GM12878 (cell line): Measurements from ENCODE around the gene CDC42SE1. TPM values are rescaled to one million over a fixed set of nuclear protein-coding genes. Genes with fewer than 3 reads are reported as not detected.

ENCODE experiments used
- ATAC-seq: fragments of 200-7000 bp; cut with Tn5 transposase; 3 replicates; pipeline ENCODE4 v1.9.1; 2020; ENCODE audit warnings: mild to moderate bottlenecking, moderate library complexity
- Bru-seq: library from RNA; stranded (reverse); fragments of 400-500 nt; gene quantifications from one replicate; lab custom pipeline; 2021; lab: Mats Ljungman, UMichigan
- BruChase-seq, 2 experiments: library from RNA; stranded (reverse); fragments of 400-500 nt; gene quantifications; one replicate each; lab custom pipeline; 2021; lab: Mats Ljungman, UMichigan
- BruUV-seq: library from RNA; stranded (reverse); fragments of 400-500 nt; replicated peaks from 2 replicates; lab custom pipeline; 2021; lab: Mats Ljungman, UMichigan
- CTCF ChIA-PET: fragments of 300-600 bp; sonication (Branson Sonifier 250); formaldehyde crosslinking; extraction: SDS; loops from one replicate; lab custom pipeline; 2021; ENCODE audit warnings: inconsistent platforms; lab: Yijun Ruan, JAX
- POLR2A ChIA-PET: fragments of 350-600 bp; formaldehyde crosslinking; extraction: SDS; loops from one replicate; lab custom pipeline; 2021; ENCODE audit warnings: inconsistent platforms; lab: Charles Lee
- RAD21 ChIA-PET: fragments of 300-600 bp; sonication (Branson Sonifier 250); formaldehyde crosslinking; loops from one replicate; lab custom pipeline; 2023; ENCODE audit warnings: antibody characterized with exemption; ENCODE audit not compliant: unreplicated experiment; lab: Charles Lee
- SMC1A ChIA-PET: fragments of 300-600 bp; sonication (Branson Sonifier 250); formaldehyde crosslinking; loops from one replicate; lab custom pipeline; 2023; ENCODE audit not compliant: unreplicated experiment, uncharacterized antibody; lab: Charles Lee
- DNase-seq: peaks from one replicate; pipeline ENCODE4 v3.0.0-alpha.2; 2011; ENCODE audit warnings: low read depth, low spot score
- FAIRE-seq: peaks from 3 replicates; lab custom pipeline; 2011; peaks lifted over from hg19 to GRCh38; lab: Jason Lieb, UNC
- H2AFZ ChIP-seq: 2 replicates; pipeline ENCODE4 v1.6.0; 2011; ENCODE audit warnings: low read depth, low read length, control low read depth; ENCODE audit not compliant: control insufficient read depth
- H3K27ac ChIP-seq: 2 replicates; pipeline ENCODE4 v1.5.1; 2011; ENCODE audit warnings: control low read depth; ENCODE audit not compliant: control insufficient read depth, insufficient read depth
- H3K27me3 ChIP-seq, 2 experiments: replicated peaks in 1 of 2; 2 replicates each; pipeline versions ENCODE4 v1.6.0 to v1.6.1; 2011; ENCODE audit warnings: low read length in 1 of 2; ENCODE audit not compliant: control insufficient read depth in 2 of 2, insufficient read depth in 2 of 2
- H3K36me3 ChIP-seq, 2 experiments: 2 replicates each; pipeline ENCODE4 v1.5.1; 2011; ENCODE audit warnings: low read length in 1 of 2; ENCODE audit not compliant: control insufficient read depth in 2 of 2, insufficient read depth in 2 of 2
- H3K4me1 ChIP-seq: 2 replicates; pipeline ENCODE4 v1.6.1; 2011; ENCODE audit warnings: mild to moderate bottlenecking, low read length, moderate library complexity, mixed read lengths; ENCODE audit not compliant: control insufficient read depth, insufficient read depth
- H3K4me2 ChIP-seq: 2 replicates; pipeline ENCODE4 v1.6.0; 2011; ENCODE audit warnings: control low read depth; ENCODE audit not compliant: control insufficient read depth, insufficient read depth
- H3K4me3 ChIP-seq: fragments of 200-600 bp; sonication (generic); 2 replicates; pipeline ENCODE4 v1.5.1; 2016
- H3K79me2 ChIP-seq: 2 replicates; pipeline ENCODE4 v1.6.0; 2011; ENCODE audit warnings: low read length; ENCODE audit not compliant: control insufficient read depth, insufficient read depth
- H3K9ac ChIP-seq: 2 replicates; pipeline ENCODE4 v1.8.0; 2011; ENCODE audit warnings: low read length, control low read depth, mixed read lengths; ENCODE audit not compliant: control insufficient read depth, insufficient read depth
- H3K9me3 ChIP-seq: replicated peaks from 3 replicates; pipeline ENCODE4 v1.5.1; 2011; ENCODE audit warnings: mild to moderate bottlenecking, low read length; ENCODE audit not compliant: control insufficient read depth, insufficient read depth
- H4K20me1 ChIP-seq: 2 replicates; pipeline ENCODE4 v1.6.0; 2011; ENCODE audit not compliant: control insufficient read depth, insufficient read depth
- CBX5 ChIP-seq: sonication (generic); IDR thresholded peaks from 2 replicates; pipeline ENCODE4 v1.6.1; 2016; ENCODE audit warnings: low read depth, moderate library complexity, mild to moderate bottlenecking, inconsistent platforms
- EP300 ChIP-seq, 2 experiments: fragments of 150-350 bp in 1 of 2; IDR thresholded peaks; 2 replicates each; pipeline ENCODE4 v1.6.1; 2011 to 2012; ENCODE audit warnings: low read depth in 2 of 2, low read length in 2 of 2, borderline replicate concordance in 1 of 2, improper control_type of control experiment in 1 of 2, inconsistent platforms in 1 of 2; ENCODE audit not compliant: control insufficient read depth in 1 of 2
- ETV6 ChIP-seq, 2 experiments: fragments of 450-650 bp in 1 of 2; IDR thresholded peaks in 1 of 2; conservative IDR thresholded peaks in 1 of 2; 2 replicates each; pipeline ENCODE4 v1.6.1; 2014; ENCODE audit warnings: antibody characterized with exemption in 1 of 2, borderline replicate concordance in 1 of 2, low read depth in 1 of 2, mild to moderate bottlenecking in 1 of 2, moderate library complexity in 1 of 2
- IKZF1 ChIP-seq: fragments of 450-650 bp; conservative IDR thresholded peaks from 2 replicates; pipeline ENCODE4 v1.6.1; 2017; ENCODE audit warnings: antibody characterized with exemption, mild to moderate bottlenecking
- NFXL1 ChIP-seq: fragments of 450-650 bp; IDR thresholded peaks from 2 replicates; pipeline ENCODE4 v1.6.1; 2017; ENCODE audit warnings: antibody characterized with exemption, mild to moderate bottlenecking, borderline replicate concordance
- RAD21 ChIP-seq: IDR thresholded peaks from 2 replicates; pipeline ENCODE4 v1.6.1; 2011; ENCODE audit warnings: mild to moderate bottlenecking, low read depth, low read length, moderate library complexity; ENCODE audit not compliant: insufficient read depth
- RFX5 ChIP-seq: IDR thresholded peaks from 2 replicates; pipeline ENCODE4 v1.6.1; 2011; ENCODE audit warnings: low read depth, low read length, improper control_type of control experiment
- TCF12 ChIP-seq: IDR thresholded peaks from 2 replicates; pipeline ENCODE4 v1.6.1; 2011; ENCODE audit warnings: low read depth, mild to moderate bottlenecking, low read length
- YY1 ChIP-seq: IDR thresholded peaks from 2 replicates; pipeline ENCODE4 v1.6.1; 2011; ENCODE audit warnings: low read depth, mild to moderate bottlenecking, low read length
- ZNF274 ChIP-seq: IDR thresholded peaks from one replicate; pipeline ENCODE4 v1.8.0; 2011; ENCODE audit not compliant: insufficient read length, insufficient read depth
- WGBS: methylation state at CpG from one replicate; pipeline ENCODE4 v1.1.6; 2016; ENCODE audit warnings: low lambda C conversion rate; ENCODE audit not compliant: insufficient replicate concordance, insufficient coverage; ENCODE audit errors: missing lambda C conversion rate; 5-methylcytosine and 5-hydroxymethylcytosine counted together
- in situ Hi-C: fragments of 300-500 bp; cut with MboI; formaldehyde crosslinking; loops from 9 replicates; pipeline ENCODE4 v1.14.3; 2018; ENCODE audit warnings: mixed read lengths
- intact Hi-C: fragments of 100-400 bp; cut with micrococcal nuclease; formaldehyde crosslinking; loops from one replicate; pipeline ENCODE4 v1.14.2; 2022; ENCODE audit not compliant: unreplicated experiment
- long read RNA-seq, 2 experiments: library from polyadenylated mRNA; unstranded; transcript quantifications; one replicate each; pipeline ENCODE4 v2.0.0, GENCODE V29; 2019 to 2020
- polyA minus RNA-seq, 3 experiments: library from RNA; depleted of rRNA, polyadenylated mRNA; stranded (reverse); fragments of >200 nt; gene quantifications; 2 replicates each; pipeline ENCODE4 v1.2.3, GENCODE V29; 2011
- polyA plus RNA-seq, 11 experiments: library from polyadenylated mRNA; depleted of rRNA in 4 of 11; unstranded in 6 of 11; stranded (reverse) in 5 of 11; fragments of >200 nt; fragmentation: Nextera tagmentation in 4 of 11; fragmentation: Illumina TruSeq in 1 of 11; extraction: Ambion mirVana in 4 of 11; extraction: Trizol in 1 of 11; gene quantifications; 1 replicate in 1 of 11; 2 replicates in 10 of 11; pipeline versions ENCODE4 v1.2.1 to v1.2.3, GENCODE V29; 2011 to 2016; ENCODE audit warnings: inconsistent platforms in 2 of 11, missing spikeins in 2 of 11, low read depth in 1 of 11
- total RNA-seq, 4 experiments: library from RNA; depleted of rRNA in 3 of 4; stranded (reverse); fragments of >200 nt in 3 of 4; fragmentation: Illumina TruSeq in 1 of 4; extraction: Trizol in 1 of 4; gene quantifications; 2 replicates each; pipeline versions ENCODE4 v1.2.1 to v1.2.3, GENCODE V29; 2013 to 2021
- TF ChIP-seq, protein P1 (sequence below): IDR thresholded peaks from 2 replicates; pipeline ENCODE4 v1.6.1; 2012; ENCODE audit warnings: low read depth, low read length, improper control_type of control experiment

Gene CDC42SE1, protein sequence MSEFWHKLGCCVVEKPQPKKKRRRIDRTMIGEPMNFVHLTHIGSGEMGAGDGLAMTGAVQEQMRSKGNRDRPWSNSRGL
- total RNA-seq (2013; cell fraction: nucleolus; rRNA removed) = 111 and 115 TPM in 2 replicates
- total RNA-seq (2014; rRNA removed) (75.6 and 97.3 TPM in 2 replicates), total RNA-seq (2014; rRNA removed; fragmentation: Illumina TruSeq; extraction: Trizol) (81.3 and 81.6 TPM in 2 replicates), total RNA-seq (2021) (94.2 and 94.9 TPM in 2 replicates), polyA plus RNA-seq (2011; rRNA removed) (103 and 112 TPM in 2 replicates), polyA plus RNA-seq (2014; fragmentation: Illumina TruSeq; extraction: Trizol) (104 and 122 TPM in 2 replicates), polyA plus RNA-seq (2014; fragmentation: Nextera tagmentation; extraction: Ambion mirVana) (10 to 100 TPM; 36.9 to 38.0 TPM), polyA plus RNA-seq (2014; rRNA removed) (68.1 and 72.9 TPM in 2 replicates), polyA plus RNA-seq (2016; fragmentation: Nextera tagmentation; extraction: Ambion mirVana) (10 to 100 TPM; 35.7 to 40.6 TPM), polyA minus RNA-seq (2011; rRNA and poly(A)+ RNA removed) (79.7 and 91.0 TPM in 2 replicates), Bru-seq, nascent RNA (percentile 95 among the genes with signal in this experiment), BruChase-seq, experiment 1, labeled RNA remaining after a 6-hour chase (percentile 95 among the genes with signal in this experiment), BruChase-seq, experiment 2, labeled RNA remaining after a 2-hour chase (percentile 97 among the genes with signal in this experiment)
- 45.6 TPM for polyA plus RNA-seq (2011; ENCODE audit: low read depth)
- 82.9 and 86.8 TPM in 2 replicates for polyA plus RNA-seq (2011; cell fraction: cytosol; rRNA removed)
- polyA plus RNA-seq (2011; cell fraction: nucleus; rRNA removed) = 107 and 171 TPM in 2 replicates
- 54.6 and 55.6 TPM in 2 replicates for polyA plus RNA-seq (2012)
- polyA minus RNA-seq (2011; cell fraction: cytosol; rRNA and poly(A)+ RNA removed) = 23.9 and 29.4 TPM in 2 replicates
- polyA minus RNA-seq (2011; cell fraction: nucleus; rRNA and poly(A)+ RNA removed) = 24.2 and 29.6 TPM in 2 replicates
- long read RNA-seq, experiment 1, transcript CDC42SE1-201 (5 exons, 3,045 nt) = major isoform, 27 of 42 reads
- long read RNA-seq, experiment 1, partial matches to known transcripts = 2 of 42 reads
- long read RNA-seq, experiment 1, other reads (novel, unspliced or antisense) = 11 of 42 reads
- long read RNA-seq, experiment 2, transcript CDC42SE1-207 (6 exons, 3,181 nt) = minor isoform, 10 of 115 reads
- long read RNA-seq, experiment 2, transcript CDC42SE1-201 (5 exons, 3,045 nt) = major isoform, 75 of 115 reads
- long read RNA-seq, experiment 2, partial matches to known transcripts = 8 of 115 reads
- long read RNA-seq, experiment 2, other reads (novel, unspliced or antisense) = 22 of 115 reads

DNA sequence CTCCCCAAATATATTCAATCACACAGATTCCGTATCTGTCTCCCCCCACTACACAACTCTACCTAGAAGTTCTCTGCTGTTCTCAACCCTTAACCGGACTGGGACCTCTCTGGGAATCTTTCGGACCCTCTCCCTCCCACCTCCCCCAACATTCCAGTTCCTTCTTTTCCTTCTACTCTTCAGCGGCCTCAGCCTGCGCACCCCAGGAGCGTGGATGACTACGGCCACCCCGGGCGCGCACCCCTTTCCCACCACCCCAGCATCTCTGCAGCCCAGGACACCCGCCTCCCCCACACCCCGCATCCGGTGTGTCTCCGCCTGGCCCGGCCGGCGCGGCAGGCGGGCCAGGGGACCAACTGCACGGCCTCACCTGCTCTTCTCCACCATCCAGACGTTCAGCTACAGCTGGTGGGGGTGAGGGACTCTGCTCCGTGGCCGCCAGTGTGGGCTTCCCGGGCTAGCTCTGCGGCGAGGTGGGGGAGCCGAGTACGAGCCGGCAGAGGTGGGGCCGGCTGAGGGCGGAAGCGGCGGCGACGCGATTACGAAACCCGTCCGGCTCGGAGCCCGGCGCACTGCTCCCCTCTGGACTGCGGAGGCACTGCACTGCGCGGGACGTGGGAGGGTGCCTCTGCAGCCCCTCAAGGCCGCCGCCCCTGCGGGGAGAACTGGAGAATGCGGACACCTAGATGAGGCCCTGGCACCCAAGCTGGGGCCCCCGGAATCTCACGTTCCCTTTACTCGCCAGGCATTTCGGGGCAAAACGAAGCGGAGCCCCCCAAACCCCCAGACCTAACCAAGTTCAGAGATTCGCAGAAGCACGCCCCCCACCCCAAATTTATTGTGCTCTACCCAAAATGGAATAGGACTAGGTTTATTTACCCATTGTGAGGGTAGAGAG, at the start of gene CDC42SE1:
TSS of gene CDC42SE1 (minus strand) at position 514 of the 898 bp plus-strand sequence. CDS start 3,892 bp downstream, outside the sequence.
- CTCF ChIA-PET = interaction anchor here (0.6 to 7.4 kb wide), 14 partner anchors 9 to 362 kb away, joined by 3 to 76 read pairs (median 4); partner anchors contain the start of genes C1orf56, GABPB2, GOLPH3L and MINDY1
- peak; percentile 86 for FAIRE-seq
- peaks cover 55% of the 10 kb centered on the region for H3K79me2 ChIP-seq
- TF ChIP-seq, protein P1, sequence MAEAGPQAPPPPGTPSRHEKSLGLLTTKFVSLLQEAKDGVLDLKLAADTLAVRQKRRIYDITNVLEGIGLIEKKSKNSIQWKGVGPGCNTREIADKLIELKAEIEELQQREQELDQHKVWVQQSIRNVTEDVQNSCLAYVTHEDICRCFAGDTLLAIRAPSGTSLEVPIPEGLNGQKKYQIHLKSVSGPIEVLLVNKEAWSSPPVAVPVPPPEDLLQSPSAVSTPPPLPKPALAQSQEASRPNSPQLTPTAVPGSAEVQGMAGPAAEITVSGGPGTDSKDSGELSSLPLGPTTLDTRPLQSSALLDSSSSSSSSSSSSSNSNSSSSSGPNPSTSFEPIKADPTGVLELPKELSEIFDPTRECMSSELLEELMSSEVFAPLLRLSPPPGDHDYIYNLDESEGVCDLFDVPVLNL = no peak
- TF ChIP-seq TCF12 (0 out of 2 replicates have a peak, but pooled peaks have one; percentile 4), RFX5 (peak; percentile 40; the same call in 1 of the 2 replicates), RAD21 (0 out of 2 replicates have a peak, but pooled peaks have one; percentile 1), YY1 (no peak), ETV6 (conservative IDR thresholded peaks at IDR 0.05 in 1 of 2, IDR thresholded peaks at IDR 0.05 in 1 of 2; ENCODE audit: borderline replicate concordance in 1 of 2, low read depth in 1 of 2) (0 out of 4 replicates have a peak, but pooled peaks of 1 of the 2 experiments have one; percentile 24), IKZF1 (peak; percentile 75), ZNF274 (no peak), NFXL1 (no peak), EP300 (IDR thresholded peaks at IDR 0.05; ENCODE audit: borderline replicate concordance in 1 of 2, control insufficient read depth in 1 of 2, low read depth in 2 of 2, low read length in 2 of 2) (no peak), CBX5 (no peak)

More for the DNA sequence above, at the start of gene CDC42SE1:
- DNase-seq = peak; percentile 55
- in situ Hi-C loops (no loop called here), intact Hi-C loops (loop anchor here (1.0 to 2.0 kb wide), 2 partner anchors 11 to 35 kb away; partner anchors contain the start of gene GABPB2)
- ChIA-PET RAD21 (interaction anchor here (0.9 to 1.9 kb wide), 4 partner anchors 12 to 222 kb away, joined by 3 to 8 read pairs (median 4); partner anchors contain the start of gene TNFAIP8L2), SMC1A (interaction anchor here (0.9 to 3.6 kb wide), 6 partner anchors 17 to 98 kb away, joined by 3 to 12 read pairs (median 6); partner anchors contain the start of genes MINDY1 and TNFAIP8L2), POLR2A (interaction anchor here (0.6 to 5.8 kb wide), 8 partner anchors 11 to 323 kb away, joined by 3 to 65 read pairs (median 4); partner anchors contain the start of genes C1orf56, GABPB2, SETDB1 and VPS72)
- H3K4me1 ChIP-seq = peaks cover 28% of the 10 kb centered on the region
- no peaks in the 10 kb centered on the region for H3K9me3 ChIP-seq
- peak; percentile 86 for ATAC-seq
- 2% methylated on average over 57 of the region's 58 CpGs for WGBS
- H4K20me1 ChIP-seq = peaks cover 3% of the 10 kb centered on the region; the same call in 1 of the 2 replicates
- no TSS peak for BruUV-seq
- H3K4me3 ChIP-seq = peak within 1 kb of the TSS; percentile 93
- no peaks in the 10 kb centered on the region for H3K27me3 ChIP-seq
- H3K36me3 ChIP-seq = peaks cover 8 to 20% of the 10 kb centered on the region in 2 experiments
- peak within 1 kb of the TSS; percentile 74 for H3K4me2 ChIP-seq
- H2AFZ ChIP-seq = peak within 1 kb of the TSS; percentile 95
- H3K9ac ChIP-seq = peak within 1 kb of the TSS; percentile 94
- H3K27ac ChIP-seq = peak within 1 kb of the TSS; percentile 97
